Neural cell (in vitro differentiated cells): Measurements from ENCODE around the gene HINT2. TPM values are rescaled to one million over a fixed set of nuclear protein-coding genes. Genes with fewer than 3 reads are reported as not detected.

ENCODE experiments used
- H2AFZ ChIP-seq: fragments of 200-600, 300-800 bp; sonication (generic), shearing (Covaris generic); 2 replicates; pipeline ENCODE4 v1.6.0; 2014; ENCODE audit warnings: low read depth, mild to moderate bottlenecking, antibody characterized with exemption, low read length, moderate library complexity
- H3F3A ChIP-seq: fragments of 200-600 bp; shearing (Covaris generic); 2 replicates; pipeline ENCODE4 v1.6.1; 2016; ENCODE audit warnings: mild to moderate bottlenecking, moderate library complexity, mixed read lengths, antibody characterized with exemption, low read length; ENCODE audit not compliant: insufficient read depth, poor library complexity, severe bottlenecking
- H3K27ac ChIP-seq: fragments of 200-600, 300-800 bp; sonication (generic), shearing (Covaris generic); 2 replicates; pipeline ENCODE4 v1.5.1; 2014; ENCODE audit warnings: mild to moderate bottlenecking, low read length, moderate library complexity
- H3K27me3 ChIP-seq: fragments of 300-800, 200-600 bp; sonication (generic), shearing (Covaris generic); 2 replicates; pipeline ENCODE4 v1.6.0; 2014; ENCODE audit warnings: mild to moderate bottlenecking, low read depth, low read length, moderate library complexity; ENCODE audit not compliant: insufficient read depth
- H3K36me3 ChIP-seq: fragments of 300-800, 200-600 bp; sonication (generic), shearing (Covaris generic); 2 replicates; pipeline ENCODE4 v1.5.1; 2014; ENCODE audit warnings: mild to moderate bottlenecking, antibody characterized with exemption, low read length, moderate library complexity; ENCODE audit not compliant: insufficient read depth
- H3K4me2 ChIP-seq: fragments of 300-800, 200-600 bp; sonication (generic), shearing (Covaris generic); 2 replicates; pipeline ENCODE4 v1.6.0; 2014; ENCODE audit warnings: mild to moderate bottlenecking, low read length
- H3K4me3 ChIP-seq: fragments of 300-800, 200-600 bp; sonication (generic), shearing (Covaris generic); 2 replicates; pipeline ENCODE4 v1.5.1; 2014; ENCODE audit warnings: mild to moderate bottlenecking, low read length, moderate library complexity
- H3K79me2 ChIP-seq: fragments of 200-600 bp; shearing (Covaris generic); replicated peaks from 2 replicates; pipeline ENCODE4 v1.6.0; 2014; ENCODE audit warnings: mild to moderate bottlenecking, low read length, moderate library complexity; ENCODE audit not compliant: insufficient read depth
- H3K9ac ChIP-seq: fragments of 300-800, 200-600 bp; sonication (generic), shearing (Covaris generic); 2 replicates; pipeline ENCODE4 v1.6.1; 2016; ENCODE audit warnings: mild to moderate bottlenecking, low read length, mixed read lengths
- H3K9me2 ChIP-seq: fragments of 200-600 bp; shearing (Covaris generic); 2 replicates; pipeline ENCODE4 v1.6.1; 2016; ENCODE audit warnings: mild to moderate bottlenecking, low read length, mixed read lengths; ENCODE audit not compliant: insufficient read depth
- H3K9me3 ChIP-seq: fragments of 200-600, 300-800 bp; sonication (generic), shearing (Covaris generic); 2 replicates; pipeline ENCODE4 v1.6.1; 2016; ENCODE audit warnings: mild to moderate bottlenecking, mixed run types, low read length, moderate library complexity, mixed read lengths
- H4K20me1 ChIP-seq: fragments of 200-600 bp; shearing (Covaris generic); 2 replicates; pipeline ENCODE4 v1.6.1; 2016; ENCODE audit warnings: mild to moderate bottlenecking, mixed run types; ENCODE audit not compliant: insufficient read depth
- EP300 ChIP-seq: fragments of 450-650 bp; conservative IDR thresholded peaks from 2 replicates; pipeline ENCODE4 v1.6.1; 2014; ENCODE audit warnings: antibody characterized with exemption, mild to moderate bottlenecking, moderate library complexity; ENCODE audit not compliant: poor library complexity, severe bottlenecking
- EZH2 ChIP-seq: fragments of 200-600, 300-800 bp; shearing (Covaris generic), sonication (generic); IDR thresholded peaks from 2 replicates; pipeline ENCODE4 v1.6.1; 2014; ENCODE audit warnings: antibody characterized with exemption, low read length, borderline replicate concordance, mild to moderate bottlenecking; ENCODE audit not compliant: insufficient read depth, poor library complexity, severe bottlenecking
- MXI1 ChIP-seq: fragments of 450-650 bp; conservative IDR thresholded peaks from 2 replicates; pipeline ENCODE4 v1.6.1; 2014; ENCODE audit warnings: antibody characterized with exemption, mild to moderate bottlenecking; ENCODE audit not compliant: poor library complexity, severe bottlenecking
- POLR2AphosphoS5 ChIP-seq: IDR thresholded peaks from 2 replicates; pipeline ENCODE4 v1.6.1; 2012
- RAD21 ChIP-seq: fragments of 450-650 bp; conservative IDR thresholded peaks from 2 replicates; pipeline ENCODE4 v1.6.1; 2014; ENCODE audit warnings: antibody characterized with exemption, mild to moderate bottlenecking, moderate library complexity
- REST ChIP-seq: IDR thresholded peaks from 2 replicates; pipeline ENCODE4 v1.6.1; 2012; ENCODE audit warnings: borderline replicate concordance
- SMC3 ChIP-seq: fragments of 450-650 bp; conservative IDR thresholded peaks from 2 replicates; pipeline ENCODE4 v1.6.1; 2014; ENCODE audit warnings: antibody characterized with exemption, mild to moderate bottlenecking, moderate library complexity; ENCODE audit not compliant: poor library complexity
- TAF1 ChIP-seq: IDR thresholded peaks from 2 replicates; pipeline ENCODE4 v1.6.1; 2012; ENCODE audit warnings: low read depth
- polyA plus RNA-seq: library from polyadenylated mRNA; depleted of rRNA; stranded (reverse); fragments of >200 nt; gene quantifications from 2 replicates; pipeline ENCODE4 v1.2.3, GENCODE V29; 2014
- TF ChIP-seq, protein P1 (sequence below): fragments of 450-650 bp; IDR thresholded peaks from 2 replicates; pipeline ENCODE4 v1.5.1; 2014; ENCODE audit warnings: antibody characterized with exemption, mild to moderate bottlenecking, moderate library complexity; ENCODE audit not compliant: poor library complexity, severe bottlenecking

The HINT2 gene
- polyA plus RNA-seq, 1 donor from 2014 or later = 31.0 TPM

DNA sequence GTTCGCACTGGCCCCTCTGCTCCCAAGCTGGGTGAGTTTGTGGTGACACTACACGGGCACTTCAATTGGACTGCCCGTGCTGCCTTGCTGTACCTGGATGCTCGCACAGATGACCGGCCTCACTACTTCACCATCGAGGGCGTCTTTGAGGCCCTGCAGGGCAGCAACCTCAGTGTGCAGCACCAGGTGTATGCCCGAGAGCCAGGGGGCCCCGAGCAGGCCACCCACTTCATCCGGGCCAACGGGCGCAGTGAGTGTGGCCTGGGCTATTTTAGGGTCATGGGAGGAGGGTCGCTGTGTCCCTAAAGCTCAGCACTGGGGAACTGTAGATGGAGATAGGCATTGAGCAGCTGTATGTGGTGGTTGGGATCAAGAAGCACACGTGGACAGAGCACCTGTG is 22.0 kb downstream of the HINT2 start:
- Histone ChIP-seq H3F3A (no peaks in the 10 kb centered on the region), H3K9me3 (no peaks in the 10 kb centered on the region), H2AFZ (no peak overlapping the region), H3K4me2 (no peak overlapping the region), H4K20me1 (no peaks in the 10 kb centered on the region), H3K36me3 (no peaks in the 10 kb centered on the region), H3K27ac (no peak overlapping the region), H3K27me3 (no peaks in the 10 kb centered on the region), H3K9me2 (no peaks in the 10 kb centered on the region), H3K9ac (no peak overlapping the region), H3K4me3 (no peak overlapping the region), H3K79me2 (no peaks in the 10 kb centered on the region)
- no peak for TF ChIP-seq TAF1
- TF ChIP-seq MXI1 = no peak
- no peak for TF ChIP-seq POLR2AphosphoS5
- no peak for TF ChIP-seq EZH2
- TF ChIP-seq RAD21 = no peak
- TF ChIP-seq SMC3 = no peak
- no peak for TF ChIP-seq EP300
- TF ChIP-seq, protein P1, sequence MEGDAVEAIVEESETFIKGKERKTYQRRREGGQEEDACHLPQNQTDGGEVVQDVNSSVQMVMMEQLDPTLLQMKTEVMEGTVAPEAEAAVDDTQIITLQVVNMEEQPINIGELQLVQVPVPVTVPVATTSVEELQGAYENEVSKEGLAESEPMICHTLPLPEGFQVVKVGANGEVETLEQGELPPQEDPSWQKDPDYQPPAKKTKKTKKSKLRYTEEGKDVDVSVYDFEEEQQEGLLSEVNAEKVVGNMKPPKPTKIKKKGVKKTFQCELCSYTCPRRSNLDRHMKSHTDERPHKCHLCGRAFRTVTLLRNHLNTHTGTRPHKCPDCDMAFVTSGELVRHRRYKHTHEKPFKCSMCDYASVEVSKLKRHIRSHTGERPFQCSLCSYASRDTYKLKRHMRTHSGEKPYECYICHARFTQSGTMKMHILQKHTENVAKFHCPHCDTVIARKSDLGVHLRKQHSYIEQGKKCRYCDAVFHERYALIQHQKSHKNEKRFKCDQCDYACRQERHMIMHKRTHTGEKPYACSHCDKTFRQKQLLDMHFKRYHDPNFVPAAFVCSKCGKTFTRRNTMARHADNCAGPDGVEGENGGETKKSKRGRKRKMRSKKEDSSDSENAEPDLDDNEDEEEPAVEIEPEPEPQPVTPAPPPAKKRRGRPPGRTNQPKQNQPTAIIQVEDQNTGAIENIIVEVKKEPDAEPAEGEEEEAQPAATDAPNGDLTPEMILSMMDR = no peak
- no peak for TF ChIP-seq REST

- no peaks in the 10 kb centered on the region for H3K9me3 ChIP-seq
- H3F3A ChIP-seq = no peaks in the 10 kb centered on the region
- H3K27me3 ChIP-seq = no peaks in the 10 kb centered on the region
- no peaks in the 10 kb centered on the region for H3K9me2 ChIP-seq
- no peak overlapping the region for H3K9ac ChIP-seq
- no peak overlapping the region for H3K4me2 ChIP-seq
- H3K27ac ChIP-seq = no peak overlapping the region
- no peak overlapping the region for H2AFZ ChIP-seq
- H3K36me3 ChIP-seq = no peaks in the 10 kb centered on the region
- no peaks in the 10 kb centered on the region for H3K79me2 ChIP-seq
- H3K4me3 ChIP-seq = no peak overlapping the region
- TF ChIP-seq REST = no peak
- no peak for TF ChIP-seq SMC3
- TF ChIP-seq EZH2 = no peak
- TF ChIP-seq RAD21 = no peak
- TF ChIP-seq EP300 = no peak
- no peak for TF ChIP-seq MXI1
- TF ChIP-seq, protein P1 = no peak
- TF ChIP-seq POLR2AphosphoS5 = no peak
- no peak for TF ChIP-seq TAF1
- H4K20me1 ChIP-seq = no peaks in the 10 kb centered on the region
Observed at GRCh38 chr9:35792024-35792813, 22.6 kb downstream of the HINT2 start.
